Activated B cell treated with CpG ODN at 0.5 μM for 24 hours (primary cell): ENCODE measurements around the gene EFCAB8. TPM values are rescaled to one million over a fixed set of nuclear protein-coding genes. Genes with fewer than 3 reads are reported as not detected.

ENCODE experiments used
- ATAC-seq: fragments of 200-7000 bp; cut with Tn5 transposase; one replicate; pipeline ENCODE4 v1.10.0; 2021; ENCODE audit warnings: low read depth, mild to moderate bottlenecking, moderate library complexity
- CTCF ChIA-PET: fragments of 350-600 bp; sonication (Branson Sonifier 250); formaldehyde crosslinking; loops from one replicate; lab custom pipeline; 2021; ENCODE audit warnings: antibody characterized with exemption; lab: Charles Lee
- POLR2A ChIA-PET: fragments of 350-600 bp; sonication (Branson Sonifier 250); formaldehyde crosslinking; loops from one replicate; lab custom pipeline; 2021; ENCODE audit warnings: antibody characterized with exemption; lab: Charles Lee
- DNase-seq: peaks from one replicate; pipeline ENCODE4 v3.0.0; 2022
- H3K27ac Mint-ChIP-seq: one replicate; pipeline ENCODE4 v1.8.0; 2020; ENCODE audit warnings: mixed read lengths
- H3K27me3 Mint-ChIP-seq: one replicate; pipeline ENCODE4 v1.8.0; 2021; ENCODE audit warnings: mixed read lengths
- H3K36me3 Mint-ChIP-seq: one replicate; pipeline ENCODE4 v1.8.0; 2021; ENCODE audit warnings: low read depth, mixed read lengths
- H3K4me1 Mint-ChIP-seq: one replicate; pipeline ENCODE4 v1.8.0; 2021; ENCODE audit warnings: mixed read lengths
- H3K4me3 Mint-ChIP-seq: one replicate; pipeline ENCODE4 v1.8.0; 2020; ENCODE audit warnings: mild to moderate bottlenecking, mixed read lengths
- H3K9me3 Mint-ChIP-seq: one replicate; pipeline ENCODE4 v1.8.0; 2020; ENCODE audit warnings: mixed read lengths
- CTCF ChIP-seq: fragments of 200-600 bp; IDR thresholded peaks from one replicate; pipeline ENCODE4 v1.8.0; 2022; ENCODE audit warnings: antibody characterized with exemption, mild to moderate bottlenecking
- intact Hi-C: fragments of 100-400 bp; cut with micrococcal nuclease; formaldehyde crosslinking; loops from one replicate; pipeline ENCODE4 v1.15.1; 2024
- total RNA-seq: library from RNA; stranded (reverse); gene quantifications from 2 replicates; pipeline ENCODE4 v1.2.3, GENCODE V29; 2022

The EFCAB8 gene
- total RNA-seq, 1 donor from 2014 or later: 0.71 TPM

GRCh38 chr20:32820698-32821377 lies 37.9 kb upstream of the EFCAB8 start:
- no peak for ATAC-seq
- ChIA-PET POLR2A (interaction anchor here (0.6 to 2.0 kb wide), 5 partner anchors 9 to 101 kb away, joined by 4 to 13 read pairs (median 5); no protein-coding TSS in a partner anchor), CTCF (interaction anchor here (0.9 to 1.1 kb wide), 2 partner anchors 9 to 43 kb away, joined by 3 to 5 read pairs; no protein-coding TSS in a partner anchor)
- Mint-ChIP-seq H3K4me1 (peaks cover 45% of the 10 kb centered on the region), H3K36me3 (peaks cover 6% of the 10 kb centered on the region), H3K27me3 (no peaks in the 10 kb centered on the region), H3K4me3 (peak overlapping the region; percentile 96), H3K9me3 (no peaks in the 10 kb centered on the region), H3K27ac (peak overlapping the region; percentile 91)
- no peak for DNase-seq
- intact Hi-C loops: loop anchor here (5.0 kb wide), 1 partner anchor 79 kb away; the partner anchor contains the start of gene COMMD7
- no peak for TF ChIP-seq CTCF

- Mint-ChIP-seq H3K9me3 (no peaks in the 10 kb centered on the region), H3K27ac (no peak overlapping the region), H3K36me3 (peaks cover 19% of the 10 kb centered on the region), H3K4me3 (peak overlapping the region; percentile 13), H3K27me3 (no peaks in the 10 kb centered on the region), H3K4me1 (peaks cover 45% of the 10 kb centered on the region)
- TF ChIP-seq CTCF: no peak
- intact Hi-C loops: loop anchor here (5.0 kb wide), 1 partner anchor 80 kb away; the partner anchor contains the start of gene COMMD7
- ChIA-PET POLR2A (no interaction called here), CTCF (interaction anchor here (2.0 kb wide), 1 partner anchor 32 kb away, joined by 5 read pairs; no protein-coding TSS in a partner anchor)
- DNase-seq: no peak
- ATAC-seq: no peak
Measured at GRCh38 chr20:32822225-32822624, 36.5 kb upstream of the EFCAB8 start.

- H3K9me3 Mint-ChIP-seq: no peaks in the 10 kb centered on the region
- H3K27me3 Mint-ChIP-seq: no peaks in the 10 kb centered on the region
- H3K4me3 Mint-ChIP-seq: no peak overlapping the region
- ATAC-seq (no peak), DNase-seq (no peak)
- peaks cover 28% of the 10 kb centered on the region for H3K36me3 Mint-ChIP-seq
- intact Hi-C loops: loop anchor here (5.0 kb wide), 1 partner anchor 81 kb away; the partner anchor contains the start of gene COMMD7
- CTCF ChIA-PET: interaction anchor here (2.0 kb wide), 1 partner anchor 33 kb away, joined by 5 read pairs; no protein-coding TSS in a partner anchor
- POLR2A ChIA-PET: no interaction called here
- peak overlapping the region; percentile 4 for H3K27ac Mint-ChIP-seq
- no peak for TF ChIP-seq CTCF
- H3K4me1 Mint-ChIP-seq: peaks cover 48% of the 10 kb centered on the region
Measured at GRCh38 chr20:32823078-32823477, 35.6 kb upstream of the EFCAB8 start.

- DNase-seq (no peak), ATAC-seq (no peak)
- Mint-ChIP-seq H3K27ac (no peak overlapping the region), H3K4me3 (no peak overlapping the region), H3K36me3 (peaks cover 35% of the 10 kb centered on the region), H3K4me1 (peaks cover 48% of the 10 kb centered on the region), H3K27me3 (no peaks in the 10 kb centered on the region), H3K9me3 (no peaks in the 10 kb centered on the region)
- CTCF ChIA-PET: interaction anchor here (2.0 kb wide), 1 partner anchor 34 kb away, joined by 5 read pairs; no protein-coding TSS in a partner anchor
- no peak for TF ChIP-seq CTCF
- POLR2A ChIA-PET: no interaction called here
- intact Hi-C loops: loop anchor here (5.0 kb wide), 1 partner anchor 82 kb away; the partner anchor contains the start of gene COMMD7
Measured at GRCh38 chr20:32823737-32824588, 34.8 kb upstream of the EFCAB8 start.
